Activated CD8-positive, alpha-beta memory T cell treated with anti-CD3 and anti-CD28 coated beads for 24 hours (primary cell): ENCODE data around the gene SETD6.

ENCODE experiments used
- DNase-seq: peaks from one replicate; pipeline ENCODE4 v3.0.0-alpha.2; 2020

The SETD6 gene

GRCh38 chr16:58509256-58510096, 5.8 kb upstream of the SETD6 start:
- DNase-seq = peak; percentile 52

DNA sequence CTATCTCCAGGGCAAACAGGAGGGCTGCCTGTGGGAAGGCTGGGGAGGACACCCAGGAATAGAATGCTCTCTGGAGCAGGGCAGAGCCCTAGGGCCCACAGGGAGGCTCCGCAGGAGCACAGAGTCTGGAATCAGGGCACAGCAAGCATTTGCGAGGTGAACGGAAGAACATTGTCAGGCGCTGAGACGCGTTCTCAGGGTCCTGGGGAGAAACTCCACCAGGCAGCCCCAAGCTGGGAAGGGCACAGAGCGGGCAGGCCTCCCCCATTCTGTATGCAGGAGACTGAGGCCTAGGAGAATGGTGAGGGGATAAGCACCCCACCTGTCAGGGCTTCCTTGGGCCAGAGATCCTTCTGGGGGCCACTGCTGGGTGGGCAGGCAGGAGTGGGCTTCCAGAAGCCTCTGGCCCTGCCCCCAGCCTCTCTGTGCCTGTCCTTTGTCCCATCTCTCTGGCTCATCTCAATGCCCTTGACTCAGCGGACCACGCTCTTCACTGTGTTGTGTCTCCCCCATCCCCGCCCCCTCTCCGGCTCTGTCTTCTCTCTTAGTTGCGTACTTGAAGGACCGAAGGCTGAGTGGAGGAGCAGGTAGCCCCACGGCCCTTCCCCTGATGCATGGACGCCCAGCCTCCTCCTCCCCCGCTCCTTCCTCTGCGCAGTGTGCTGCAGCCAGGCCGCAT, 5.1 kb upstream of the SETD6 start:
- DNase-seq = peak; percentile 51

DNA sequence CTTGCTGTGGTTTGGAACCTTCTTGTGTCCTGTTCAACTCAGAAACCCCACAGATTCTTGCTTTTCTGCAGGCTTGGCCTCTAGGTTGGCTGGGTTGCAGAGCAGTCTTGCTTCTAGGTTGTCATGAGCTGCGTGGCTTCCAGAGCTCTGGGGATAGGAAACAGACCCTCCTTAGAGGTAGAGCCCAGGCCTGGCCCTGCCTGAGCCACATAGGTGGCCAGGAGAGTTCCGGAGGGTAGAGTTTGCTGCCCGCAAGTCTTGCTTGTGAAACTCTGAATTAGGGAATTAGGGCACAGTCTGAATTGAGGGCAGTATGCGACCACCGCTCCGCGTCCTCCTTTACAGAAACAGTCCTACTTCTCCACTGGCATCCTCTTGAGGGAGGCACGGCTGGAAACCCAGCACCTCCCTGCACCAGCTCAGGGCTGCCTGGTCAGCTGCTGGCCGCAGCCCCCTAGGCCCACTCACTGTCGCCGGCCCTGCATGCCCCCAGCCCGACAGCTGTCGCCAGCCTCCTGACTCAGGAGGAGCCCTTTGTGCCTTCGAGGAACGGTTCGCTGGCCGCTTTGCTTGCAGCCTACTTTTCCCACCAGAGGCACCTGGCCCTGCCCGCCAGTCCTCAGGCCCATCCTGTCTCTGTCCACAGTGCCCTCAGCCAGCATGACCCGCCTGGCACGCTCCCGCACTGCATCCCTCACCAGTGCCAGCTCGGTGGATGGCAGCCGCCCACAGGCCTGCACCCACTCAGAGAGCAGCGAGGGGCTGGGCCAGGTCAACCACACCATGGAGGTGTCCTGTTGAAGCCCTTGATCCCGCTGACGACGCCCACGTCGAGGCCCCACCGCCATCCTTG, 4.3 kb upstream of the SETD6 start:
- peak; percentile 49 for DNase-seq

DNA sequence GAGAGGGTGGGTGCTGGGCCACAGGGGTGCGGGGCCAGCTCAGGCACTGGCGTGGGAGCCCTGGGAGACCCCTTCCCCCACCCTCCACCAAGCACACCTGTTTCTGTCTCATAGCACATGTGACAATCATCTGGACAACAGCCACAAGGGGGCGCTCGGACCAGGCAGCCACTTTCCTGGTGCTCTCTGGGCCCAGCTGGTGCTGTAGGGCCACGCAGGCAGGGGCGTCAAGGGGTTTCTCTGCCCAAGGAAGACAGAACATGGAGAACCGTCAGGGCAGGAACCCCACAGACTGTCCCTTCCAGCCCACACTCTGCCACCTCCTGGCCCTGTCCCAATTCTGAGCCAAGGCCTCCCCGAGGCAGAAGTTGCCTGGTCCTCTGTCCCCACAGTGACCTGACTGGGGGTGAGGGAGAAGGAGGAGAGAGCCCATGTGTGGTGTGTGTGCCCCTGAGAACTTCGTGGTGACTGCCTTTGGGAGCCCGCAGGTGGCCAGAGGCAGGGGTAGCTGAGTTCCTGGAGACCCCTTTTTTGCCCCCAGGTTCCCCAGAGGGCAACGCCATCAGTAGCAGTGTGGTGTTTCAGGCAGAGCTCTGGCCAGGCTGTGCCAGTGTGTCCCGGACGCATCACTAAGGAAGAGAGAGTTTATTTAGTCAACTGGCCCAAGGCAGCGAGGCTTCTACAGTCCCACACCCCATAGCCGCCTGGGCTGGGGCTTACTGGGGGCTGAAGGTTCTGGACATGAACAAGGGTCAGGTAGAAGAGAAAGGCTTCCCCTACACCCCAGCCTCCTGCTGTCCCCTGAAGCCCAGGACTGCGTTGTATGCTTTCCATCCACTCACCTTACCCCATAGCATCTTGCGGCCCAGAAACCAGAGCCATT, 3.1 kb upstream of the SETD6 start:
- DNase-seq = peak; percentile 94

GRCh38 chr16:58513874-58514273, 1.4 kb upstream of the SETD6 start:
- no peak for DNase-seq

DNA sequence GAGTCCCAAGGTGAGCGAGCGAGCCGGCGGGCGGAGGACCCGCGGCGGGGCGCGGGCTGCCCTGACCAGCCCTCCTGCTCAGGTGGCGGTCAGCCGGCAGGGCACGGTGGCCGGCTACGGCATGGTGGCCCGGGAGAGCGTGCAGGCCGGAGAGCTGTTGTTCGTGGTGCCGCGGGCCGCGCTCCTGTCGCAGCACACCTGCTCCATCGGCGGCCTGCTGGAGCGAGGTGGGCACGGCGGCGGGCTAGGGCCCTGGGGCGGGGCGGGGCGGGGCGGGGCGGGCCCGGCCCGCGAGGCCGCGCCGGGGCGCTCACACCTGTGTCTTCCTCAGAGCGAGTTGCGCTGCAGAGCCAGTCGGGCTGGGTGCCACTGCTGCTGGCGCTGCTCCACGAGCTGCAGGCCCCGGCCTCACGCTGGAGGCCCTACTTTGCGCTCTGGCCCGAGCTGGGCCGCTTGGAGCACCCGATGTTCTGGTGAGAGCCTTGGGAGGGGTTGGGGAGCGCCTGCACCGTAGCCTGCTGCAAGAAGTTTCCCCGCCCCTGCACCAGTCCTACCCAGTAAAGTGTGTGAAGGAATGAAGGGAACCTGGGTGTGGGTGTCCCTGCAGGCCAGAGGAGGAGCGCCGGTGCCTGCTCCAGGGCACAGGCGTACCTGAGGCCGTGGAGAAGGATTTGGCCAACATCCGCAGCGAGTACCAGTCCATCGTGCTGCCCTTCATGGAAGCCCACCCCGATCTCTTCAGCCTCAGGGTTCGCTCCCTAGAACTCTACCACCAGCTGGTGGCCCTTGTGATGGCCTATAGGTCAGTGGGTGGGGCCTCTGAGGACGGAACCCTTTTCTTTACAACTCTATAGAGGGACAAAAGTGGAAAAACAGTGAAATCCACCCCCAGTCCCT, 802 bp downstream of the SETD6 start:
- DNase-seq = no peak

DNA sequence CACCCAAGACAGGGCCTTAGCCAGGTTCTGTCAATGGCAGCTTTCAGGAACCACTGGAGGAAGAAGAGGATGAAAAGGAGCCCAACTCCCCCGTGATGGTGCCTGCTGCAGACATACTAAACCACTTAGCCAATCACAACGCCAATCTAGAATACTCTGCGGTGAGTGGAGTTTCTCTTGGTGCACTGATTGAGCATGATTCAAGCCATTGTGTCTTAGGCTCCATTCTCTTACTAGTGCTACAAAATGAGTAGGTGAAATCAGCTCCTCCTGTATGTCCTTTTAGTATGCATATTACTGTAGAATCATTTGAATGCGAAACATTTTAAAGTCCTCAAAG, 1.4 kb downstream of the SETD6 start:
- DNase-seq = no peak

DNA sequence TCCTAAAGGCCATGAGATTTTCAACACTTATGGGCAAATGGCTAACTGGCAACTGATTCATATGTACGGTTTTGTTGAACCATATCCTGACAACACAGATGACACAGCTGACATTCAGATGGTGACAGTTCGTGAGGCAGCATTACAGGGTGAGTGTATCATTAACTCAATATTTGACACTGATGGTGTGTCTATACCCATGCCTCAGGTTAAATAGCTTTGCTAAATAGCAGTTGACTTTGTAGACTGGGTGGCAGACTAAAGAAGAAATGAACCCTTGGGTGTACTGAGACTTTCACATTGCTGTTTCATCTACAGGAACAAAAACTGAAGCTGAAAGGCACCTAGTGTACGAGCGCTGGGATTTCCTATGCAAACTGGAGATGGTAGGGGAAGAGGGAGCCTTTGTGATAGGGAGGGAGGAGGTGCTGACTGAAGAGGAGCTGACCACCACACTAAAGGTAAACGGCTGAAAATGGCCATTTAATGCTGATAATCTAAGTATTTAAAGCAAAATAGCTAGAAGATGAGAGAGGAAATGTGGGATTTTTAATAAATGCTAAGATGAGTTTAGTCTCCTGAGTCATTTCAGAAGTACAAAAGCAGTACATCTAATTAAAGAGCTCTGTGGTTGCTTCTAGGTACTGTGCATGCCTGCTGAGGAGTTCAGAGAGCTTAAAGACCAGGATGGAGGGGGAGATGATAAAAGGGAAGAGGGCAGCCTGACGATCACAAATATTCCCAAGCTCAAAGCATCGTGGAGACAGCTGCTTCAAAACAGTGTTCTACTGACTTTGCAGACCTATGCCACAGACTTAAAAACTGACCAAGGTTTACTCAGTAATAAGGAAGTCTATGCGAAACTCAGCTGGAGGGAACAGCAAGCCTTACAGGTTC, 3.0 kb downstream of the SETD6 start:
- DNase-seq = no peak

- DNase-seq = no peak
These were observed 3.7 kb downstream of the SETD6 start for GRCh38 chr16:58518980-58519368.

- DNase-seq = no peak
These were observed 4.4 kb downstream of the SETD6 start for GRCh38 chr16:58519707-58520106.

DNA sequence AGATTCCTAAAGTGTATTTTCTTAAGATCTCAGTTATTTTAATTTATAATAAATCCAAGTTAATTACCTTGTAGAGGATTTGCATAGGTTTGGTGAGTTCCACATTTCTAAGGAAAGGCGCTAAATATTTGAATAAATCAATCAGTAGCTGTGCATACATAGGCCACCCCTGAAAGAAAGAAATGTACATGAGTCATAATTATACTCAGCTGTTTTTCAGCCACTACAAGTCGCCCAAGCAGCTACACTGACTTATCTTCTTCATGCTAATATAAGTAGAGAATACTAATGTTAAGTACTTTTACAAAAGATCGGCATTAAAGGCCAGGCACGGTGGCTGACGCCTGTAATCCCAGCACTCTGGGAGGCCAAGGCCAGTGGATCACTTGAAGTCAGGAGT, 14.9 kb downstream of the SETD6 start:
- DNase-seq = no peak

DNA sequence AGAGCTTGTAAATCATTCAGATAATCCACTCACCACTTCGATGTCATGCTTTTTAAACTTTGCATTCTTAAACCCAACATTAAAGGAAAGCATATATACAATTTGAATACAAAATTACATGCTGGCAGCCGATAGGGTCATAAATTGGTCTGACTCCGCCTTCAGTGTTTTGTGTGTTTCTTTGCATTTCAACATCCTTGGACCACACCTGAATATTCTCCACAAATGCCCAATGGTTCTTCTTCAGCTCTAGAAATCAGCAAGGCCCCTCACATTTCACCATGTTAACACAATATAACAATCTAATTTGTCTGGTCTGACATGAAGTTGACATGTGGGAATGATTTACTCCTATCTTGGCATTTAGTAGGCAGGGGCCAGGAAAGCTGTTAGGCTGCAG, 17.1 kb downstream of the SETD6 start:
- no peak for DNase-seq

DNA sequence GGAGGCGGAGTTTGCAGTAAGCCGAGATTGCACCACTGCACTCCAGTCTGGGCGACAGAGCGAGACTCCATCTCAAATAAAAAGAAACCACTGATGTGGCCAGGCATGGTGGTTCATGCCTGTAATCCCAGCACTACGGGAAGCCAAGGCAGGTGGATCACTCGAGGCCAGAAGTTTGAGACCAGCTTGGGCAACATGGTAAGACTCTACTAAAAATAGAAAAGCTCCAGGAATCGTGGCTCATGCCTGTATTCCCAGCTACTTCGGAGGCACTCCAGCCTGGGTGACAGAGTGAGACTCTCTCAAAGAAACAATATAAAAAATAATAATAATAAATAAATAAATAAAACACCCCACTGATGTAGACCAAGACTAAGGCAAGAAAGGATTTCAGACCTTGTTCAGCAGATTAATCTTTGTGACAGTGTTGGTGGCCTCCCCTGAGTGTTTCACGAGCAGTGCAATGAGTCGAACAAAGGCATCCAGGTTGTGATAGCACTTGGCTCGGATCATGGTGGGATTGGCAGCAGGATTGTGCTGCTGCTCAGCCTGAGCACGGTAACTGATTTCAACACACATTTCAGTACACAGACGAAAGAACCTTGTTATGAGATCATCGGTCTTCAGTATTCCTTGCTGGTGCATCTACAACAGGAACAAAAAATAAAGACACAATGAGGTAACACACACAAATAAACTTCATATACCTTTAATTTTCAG, 18.6 kb downstream of the SETD6 start:
- DNase-seq = no peak

DNA sequence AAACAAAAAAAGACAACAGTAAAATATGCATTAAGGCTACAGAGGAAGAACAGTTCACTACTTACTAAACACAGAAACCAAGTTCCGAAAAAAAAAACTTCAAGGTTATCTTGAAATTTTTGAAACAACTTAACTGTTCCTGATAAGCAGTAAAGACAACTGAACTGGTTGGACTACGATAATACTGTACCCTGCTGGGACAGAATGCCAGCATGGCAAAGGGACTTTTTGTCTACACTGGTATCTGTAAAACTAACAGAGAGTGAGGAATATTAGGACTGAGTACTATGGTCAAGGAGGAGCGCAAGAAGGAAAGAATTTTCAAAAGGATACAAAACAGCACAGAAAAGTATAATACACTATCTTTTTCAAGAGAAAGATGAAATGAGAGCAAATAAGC, 19.8 kb downstream of the SETD6 start:
- DNase-seq = no peak

DNA sequence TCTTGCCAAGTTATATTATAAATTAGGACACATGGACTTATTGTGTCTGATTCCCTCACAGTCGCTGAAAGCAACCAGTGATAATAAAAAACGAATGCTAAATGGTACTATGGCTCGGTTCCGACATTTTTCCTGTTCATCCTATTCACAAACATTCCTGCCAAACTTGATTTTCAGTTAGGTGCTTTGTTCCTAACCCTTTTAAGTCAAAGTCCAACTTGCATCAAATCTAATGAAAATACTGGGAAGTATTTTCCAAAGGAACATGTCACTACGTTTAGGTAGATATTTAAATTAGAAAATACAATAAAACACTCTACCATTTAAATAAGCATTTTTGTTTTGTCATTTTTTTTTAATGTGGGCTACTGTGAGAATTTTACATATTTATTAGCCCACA, 21.0 kb downstream of the SETD6 start:
- DNase-seq = no peak

GRCh38 chr16:58537124-58537906, 22.0 kb downstream of the SETD6 start:
- no peak for DNase-seq

DNA sequence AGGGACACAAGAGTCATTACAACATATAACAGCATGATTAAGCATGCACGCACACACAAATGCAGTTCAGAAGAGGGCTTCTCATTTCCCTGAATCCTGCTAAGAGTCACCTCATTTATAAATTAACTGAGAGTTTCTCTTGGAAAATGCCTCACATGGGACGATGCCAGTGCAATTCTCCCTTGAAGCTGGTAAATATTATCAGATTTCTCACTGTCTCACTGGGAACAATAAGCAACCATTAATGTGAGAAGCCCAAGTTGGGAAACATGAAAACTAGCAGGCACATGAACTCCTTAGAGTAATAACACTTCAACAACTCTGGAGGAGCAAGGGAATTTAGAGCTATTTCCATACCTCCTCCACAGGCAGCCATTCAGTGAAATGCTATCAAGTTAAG, 26.4 kb downstream of the SETD6 start:
- no peak for DNase-seq

- no peak for DNase-seq
These were observed 27.0 kb downstream of the SETD6 start for GRCh38 chr16:58542291-58542690.

GRCh38 chr16:58543685-58544084, 28.4 kb downstream of the SETD6 start:
- DNase-seq = no peak
